ENCODE measurements around the gene HOXB8. TPM values are rescaled to one million over a fixed set of nuclear protein-coding genes. Genes with fewer than 3 reads are reported as not detected.

HOXB8 gene
- total and polyA plus RNA-seq, 10 of the 15 experiments (the other 5 are each of a cell fraction or from before 2014, with no cell fraction given), result 0.21 TPM; not detected in 9

DNA sequence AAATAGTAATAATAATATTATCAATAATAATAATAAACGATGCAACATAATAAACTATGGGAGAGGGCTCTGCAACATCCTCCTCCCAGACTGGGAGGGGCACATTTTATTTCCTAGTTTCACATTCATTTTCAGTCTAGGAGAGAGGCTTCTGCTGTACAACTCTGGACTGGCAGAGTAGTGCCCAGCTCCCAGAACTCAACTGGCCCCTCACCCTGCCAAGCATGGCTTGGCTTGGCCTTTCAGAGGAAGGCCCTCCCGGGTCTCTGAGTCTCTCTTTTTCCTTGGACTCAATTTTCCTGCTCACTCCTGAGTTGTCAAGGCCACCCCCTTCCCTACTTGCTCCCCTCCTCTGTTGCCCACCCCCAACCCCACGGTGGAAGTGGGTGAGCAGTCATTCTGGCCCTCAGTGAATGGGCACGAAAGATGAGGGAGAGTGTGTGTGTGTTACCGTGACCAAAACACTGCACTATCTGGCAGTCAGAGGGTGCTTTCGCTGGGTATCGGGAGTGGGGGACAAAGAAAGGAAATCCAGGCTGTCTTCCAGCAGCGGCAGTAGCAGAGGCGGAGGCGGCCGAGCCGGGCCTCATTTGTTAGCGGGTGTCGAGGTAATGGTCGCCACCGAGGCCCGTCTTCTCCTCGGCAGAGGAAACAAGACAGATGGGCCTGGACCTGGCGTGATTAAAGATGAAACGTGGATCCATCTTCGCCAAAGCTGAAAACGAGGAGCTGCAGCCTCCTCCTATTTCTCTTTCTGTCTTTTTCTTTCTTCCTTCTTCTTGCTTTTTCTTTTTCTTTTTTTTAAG, 39.2 kb downstream of the HOXB8 start:
- in situ Hi-C loops (cut with MboI) (no loop called here), intact Hi-C loops (cut with micrococcal nuclease; ENCODE audit: unreplicated experiment) (no loop called here)
- TF ChIP-seq, protein P1, sequence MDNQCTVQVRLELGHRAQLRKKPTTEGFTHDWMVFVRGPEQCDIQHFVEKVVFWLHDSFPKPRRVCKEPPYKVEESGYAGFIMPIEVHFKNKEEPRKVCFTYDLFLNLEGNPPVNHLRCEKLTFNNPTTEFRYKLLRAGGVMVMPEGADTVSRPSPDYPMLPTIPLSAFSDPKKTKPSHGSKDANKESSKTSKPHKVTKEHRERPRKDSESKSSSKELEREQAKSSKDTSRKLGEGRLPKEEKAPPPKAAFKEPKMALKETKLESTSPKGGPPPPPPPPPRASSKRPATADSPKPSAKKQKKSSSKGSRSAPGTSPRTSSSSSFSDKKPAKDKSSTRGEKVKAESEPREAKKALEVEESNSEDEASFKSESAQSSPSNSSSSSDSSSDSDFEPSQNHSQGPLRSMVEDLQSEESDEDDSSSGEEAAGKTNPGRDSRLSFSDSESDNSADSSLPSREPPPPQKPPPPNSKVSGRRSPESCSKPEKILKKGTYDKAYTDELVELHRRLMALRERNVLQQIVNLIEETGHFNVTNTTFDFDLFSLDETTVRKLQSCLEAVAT (IDR thresholded peaks at IDR 0.05), result peak; percentile 81
- TF ChIP-seq, protein P2, sequence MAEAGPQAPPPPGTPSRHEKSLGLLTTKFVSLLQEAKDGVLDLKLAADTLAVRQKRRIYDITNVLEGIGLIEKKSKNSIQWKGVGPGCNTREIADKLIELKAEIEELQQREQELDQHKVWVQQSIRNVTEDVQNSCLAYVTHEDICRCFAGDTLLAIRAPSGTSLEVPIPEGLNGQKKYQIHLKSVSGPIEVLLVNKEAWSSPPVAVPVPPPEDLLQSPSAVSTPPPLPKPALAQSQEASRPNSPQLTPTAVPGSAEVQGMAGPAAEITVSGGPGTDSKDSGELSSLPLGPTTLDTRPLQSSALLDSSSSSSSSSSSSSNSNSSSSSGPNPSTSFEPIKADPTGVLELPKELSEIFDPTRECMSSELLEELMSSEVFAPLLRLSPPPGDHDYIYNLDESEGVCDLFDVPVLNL (IDR thresholded peaks at IDR 0.05; ENCODE audit: low read depth, low read length), result no peak
- no peak for TF ChIP-seq DPF2 (IDR thresholded peaks at IDR 0.05)
- TF ChIP-seq PAX8 (IDR thresholded peaks at IDR 0.05), result no peak
- SMC1A ChIA-PET (ENCODE audit: uncharacterized antibody, unreplicated experiment), result interaction anchor here (1.1 to 2.7 kb wide), 2 partner anchors 29 to 83 kb away, joined by 3 to 6 read pairs; no protein-coding TSS in a partner anchor
- Histone ChIP-seq H3K79me2 (ENCODE audit: control insufficient read depth, insufficient read depth, low read length) (peaks cover 7% of the 10 kb centered on the region), H3K4me2 (ENCODE audit: control insufficient read depth, insufficient read depth) (peak overlapping the region; percentile 29; the same call in 1 of the 2 replicates), H3K9me3 (replicated peaks; ENCODE audit: control insufficient read depth, insufficient read depth, low read length) (no peaks in the 10 kb centered on the region), H3K4me3 (no peak overlapping the region; the same call in 1 of the 2 replicates), H3K4me1 (ENCODE audit: control insufficient read depth, insufficient read depth, low read length) (peaks cover 13% of the 10 kb centered on the region), H2AFZ (ENCODE audit: control insufficient read depth, low read depth, low read length) (no peak overlapping the region), H3K27ac (ENCODE audit: control insufficient read depth, insufficient read depth) (no peak overlapping the region), H3K27me3 (replicated peaks in 1 of 2; ENCODE audit: control insufficient read depth in 2 of 2, insufficient read depth in 2 of 2, low read length in 1 of 2) (no peaks in the 10 kb centered on the region), H3K9ac (ENCODE audit: control insufficient read depth, insufficient read depth, low read length) (no peak overlapping the region), H3K36me3 (ENCODE audit: control insufficient read depth in 2 of 2, insufficient read depth in 2 of 2, low read length in 1 of 2) (no peaks in the 10 kb centered on the region), H4K20me1 (ENCODE audit: control insufficient read depth, insufficient read depth) (no peaks in the 10 kb centered on the region)
- CTCF ChIA-PET, result no interaction called here
- no peak for FAIRE-seq
- DNase-seq (ENCODE audit: low read depth, low spot score), result no peak
- RAD21 ChIA-PET (ENCODE audit: unreplicated experiment), result interaction anchor here (1.9 kb wide), 1 partner anchor 70 kb away, joined by 6 read pairs; no protein-coding TSS in a partner anchor
- POLR2A ChIA-PET, result no interaction called here
- WGBS (ENCODE audit: insufficient coverage, insufficient replicate concordance, low lambda C conversion rate, missing lambda C conversion rate), result 88% methylated on average over 22 of the region's 22 CpGs
- no peak for ATAC-seq
- TSS peak; percentile 70 for BruUV-seq (replicated peaks)
